Suprapubic skin (tissue), 4 donors: Measurements from ENCODE around the gene CILP. TPM values are rescaled to one million over a fixed set of nuclear protein-coding genes. Genes with fewer than 3 reads are reported as not detected.
"Not testable (repeated sequence)": the region's sequence is repeated elsewhere in the genome, so short reads cannot be mapped to it uniquely, and the experiment has no call there.

Experiments
- DNase-seq, 2 donors: peaks; one replicate each; pipeline ENCODE4 v3.0.0-alpha.2; 2019; ENCODE audit warnings: low spot score in 2 of 2
- H3K27ac ChIP-seq: fragments of 200-600 bp; sonication (generic); one replicate; pipeline ENCODE4 v1.5.1; 2019
- H3K27me3 ChIP-seq: fragments of 200-600 bp; sonication (generic); one replicate; pipeline ENCODE4 v1.5.1; 2019
- H3K36me3 ChIP-seq: fragments of 200-600 bp; sonication (generic); one replicate; pipeline ENCODE4 v1.5.1; 2019
- H3K4me1 ChIP-seq: fragments of 200-600 bp; sonication (generic); one replicate; pipeline ENCODE4 v1.5.1; 2019
- H3K4me3 ChIP-seq: fragments of 200-600 bp; sonication (generic); one replicate; pipeline ENCODE4 v1.5.1; 2019; ENCODE audit warnings: mild to moderate bottlenecking
- H3K9me3 ChIP-seq: fragments of 200-600 bp; sonication (generic); one replicate; pipeline ENCODE4 v1.5.1; 2019
- CTCF ChIP-seq, 2 donors: fragments of 200-600 bp in 1 of 2; fragments of 450-650 bp in 1 of 2; sonication (generic) in 1 of 2; IDR thresholded peaks; one replicate each; pipeline ENCODE4 v1.5.1; 2016 to 2019; ENCODE audit warnings: antibody characterized with exemption in 2 of 2, mild to moderate bottlenecking in 1 of 2, moderate library complexity in 1 of 2
- EP300 ChIP-seq: sonication (generic); formaldehyde crosslinking; IDR thresholded peaks from one replicate; pipeline ENCODE4 v1.6.1; 2017; ENCODE audit warnings: antibody characterized with exemption
- POLR2A ChIP-seq, 2 donors: fragments of 450-650 bp; IDR thresholded peaks; one replicate each; pipeline ENCODE4 v1.6.1; 2017; ENCODE audit warnings: antibody characterized with exemption in 2 of 2, mild to moderate bottlenecking in 2 of 2, moderate library complexity in 2 of 2
- POLR2AphosphoS5 ChIP-seq, 3 donors: sonication (generic); formaldehyde crosslinking; IDR thresholded peaks; one replicate each; pipeline ENCODE4 v1.6.1; 2017; ENCODE audit warnings: antibody characterized with exemption in 3 of 3
- WGBS: methylation state at CpG from one replicate; pipeline ENCODE4 v1.1.5; 2018; 5-methylcytosine and 5-hydroxymethylcytosine counted together
- total RNA-seq, 4 donors: library from RNA; depleted of rRNA; stranded (reverse); fragments of >200 nt; gene quantifications; one replicate each; pipeline ENCODE4 v1.1.0, GENCODE V29; 2016

Gene CILP
- total RNA-seq, 4 donors from 2014 or later, result 2.7 to 15.2 (median 11.3) TPM

GRCh38 chr15:65196637-65197336, 14.5 kb downstream of the CILP start:
- no peak for TF ChIP-seq POLR2AphosphoS5 (IDR thresholded peaks at IDR 0.05)
- TF ChIP-seq CTCF (IDR thresholded peaks at IDR 0.05), result no peak
- no peak for TF ChIP-seq POLR2A (IDR thresholded peaks at IDR 0.05)
- TF ChIP-seq EP300, result no peak
- DNase-seq, result no peak
- WGBS, result 85% methylated on average over 4 of the region's 19 CpGs
- Histone ChIP-seq H3K27ac (no peak overlapping the region), H3K36me3 (peaks cover 5% of the 10 kb centered on the region), H3K27me3 (no peaks in the 10 kb centered on the region), H3K9me3 (no peaks in the 10 kb centered on the region), H3K4me3 (no peak overlapping the region), H3K4me1 (peaks cover 7% of the 10 kb centered on the region)

- Histone ChIP-seq H3K4me3 (no peak overlapping the region), H3K27ac (peak overlapping the region; percentile 60), H3K36me3 (peaks cover 5% of the 10 kb centered on the region), H3K9me3 (no peaks in the 10 kb centered on the region), H3K27me3 (no peaks in the 10 kb centered on the region), H3K4me1 (peaks cover 7% of the 10 kb centered on the region)
- no peak for DNase-seq
- WGBS, result 71% methylated on average over 5 of the region's 5 CpGs
- TF ChIP-seq EP300, result no peak
- TF ChIP-seq POLR2AphosphoS5 (IDR thresholded peaks at IDR 0.05), result no peak
- no peak for TF ChIP-seq POLR2A (IDR thresholded peaks at IDR 0.05)
- no peak for TF ChIP-seq CTCF (IDR thresholded peaks at IDR 0.05)
Observed at GRCh38 chr15:65195548-65195923, 15.7 kb downstream of the CILP start.

GRCh38 chr15:65194826-65195547, 16.3 kb downstream of the CILP start:
- TF ChIP-seq EP300, result no peak
- Histone ChIP-seq H3K36me3 (peaks cover 5% of the 10 kb centered on the region), H3K4me1 (peaks cover 7% of the 10 kb centered on the region), H3K9me3 (no peaks in the 10 kb centered on the region), H3K4me3 (no peak overlapping the region), H3K27ac (peak overlapping the region; percentile 60), H3K27me3 (no peaks in the 10 kb centered on the region)
- 57% methylated on average over 6 of the region's 7 CpGs for WGBS
- no peak for DNase-seq

DNA sequence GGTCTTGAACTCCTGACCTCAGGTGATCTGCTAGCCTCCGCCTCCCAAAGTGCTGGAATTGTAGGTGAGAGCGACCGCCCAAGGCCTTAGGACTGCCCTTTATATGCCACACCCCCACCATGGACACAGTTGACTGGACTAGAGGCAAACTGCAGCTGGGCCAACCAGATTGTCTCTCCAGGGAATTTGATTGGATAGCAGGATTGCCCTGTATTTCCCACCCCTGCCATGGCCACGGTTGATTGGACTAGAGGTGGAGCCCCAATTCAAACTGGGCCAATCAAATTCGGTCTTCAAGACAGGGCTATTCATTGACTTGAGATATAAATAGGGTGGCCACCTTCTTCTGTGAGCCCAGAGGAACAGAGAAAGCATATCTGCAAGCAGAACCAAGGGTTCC, 19.3 kb downstream of the CILP start:
- no peak for DNase-seq
- 100% methylated on average over 2 of the region's 5 CpGs for WGBS
- TF ChIP-seq EP300 (no peak), CTCF (IDR thresholded peaks at IDR 0.05) (no peak), POLR2A (IDR thresholded peaks at IDR 0.05) (no peak), POLR2AphosphoS5 (IDR thresholded peaks at IDR 0.05) (no peak)
- Histone ChIP-seq H3K27ac (no peak overlapping the region), H3K9me3 (no peaks in the 10 kb centered on the region), H3K4me3 (no peak overlapping the region), H3K36me3 (no peaks in the 10 kb centered on the region), H3K27me3 (no peaks in the 10 kb centered on the region), H3K4me1 (peaks cover 7% of the 10 kb centered on the region)

GRCh38 chr15:65189102-65189740, 22.1 kb downstream of the CILP start:
- Histone ChIP-seq H3K4me1 (peaks cover 6% of the 10 kb centered on the region), H3K4me3 (no peak overlapping the region), H3K36me3 (no peaks in the 10 kb centered on the region), H3K9me3 (no peaks in the 10 kb centered on the region), H3K27me3 (no peaks in the 10 kb centered on the region), H3K27ac (no peak overlapping the region)
- WGBS, result 18% methylated on average over 3 of the region's 3 CpGs
- DNase-seq, result no peak
- TF ChIP-seq CTCF (IDR thresholded peaks at IDR 0.05), result peak; percentile 32 to 45
- no peak for TF ChIP-seq POLR2A (IDR thresholded peaks at IDR 0.05)

GRCh38 chr15:65188472-65188871, 22.8 kb downstream of the CILP start:
- not testable (repeated sequence) for H3K27me3 ChIP-seq, DNase-seq, H3K4me3 ChIP-seq, H3K27ac ChIP-seq, H3K9me3 ChIP-seq, H3K36me3 ChIP-seq
- H3K4me1 ChIP-seq, result peaks cover 11% of the 10 kb centered on the region
- 90% methylated on average over 9 of the region's 9 CpGs for WGBS
